Germinal center (tissue), 1 donor: ENCODE results near the gene ATG4A.

ENCODE experiments used
- DNase-seq: peaks from one replicate; pipeline ENCODE4 v3.0.0; 2012; ENCODE audit warnings: mixed read lengths, low spot score

ATG4A gene

GRCh38 chrX:108091264-108091877 lies at the start of gene ATG4A, which contains the start of gene PSMD10:
Gene ATG4A, plus strand, starts transcription at chrX:108091778. Its CDS starts 49 bp downstream, at chrX:108091827.
Gene PSMD10, minus strand, starts transcription at chrX:108091542. Its CDS starts 22 bp downstream, at chrX:108091520.
- peak; percentile 79 for DNase-seq

GRCh38 chrX:108044554-108045256 lies 46.9 kb upstream of the ATG4A start, which contains the start of gene VSIG1:
Gene VSIG1, plus strand, starts transcription at chrX:108045065. Its CDS starts 66 bp downstream, at chrX:108045131.
- no peak for DNase-seq

GRCh38 chrX:108049649-108050048 lies 41.9 kb upstream of the ATG4A start:
- DNase-seq: no peak

- DNase-seq: no peak
These were observed 38.4 kb upstream of the ATG4A start for GRCh38 chrX:108053218-108053617.

GRCh38 chrX:108055546-108055945 lies 36.0 kb upstream of the ATG4A start:
- DNase-seq: no peak

GRCh38 chrX:108059801-108060200 lies 31.8 kb upstream of the ATG4A start:
- no peak for DNase-seq

- DNase-seq: no peak
These were observed 27.6 kb upstream of the ATG4A start for GRCh38 chrX:108064001-108064400.

GRCh38 chrX:108064613-108065012 lies 27.0 kb upstream of the ATG4A start:
- no peak for DNase-seq

GRCh38 chrX:108068121-108068520 lies 23.5 kb upstream of the ATG4A start:
- no peak for DNase-seq

- no peak for DNase-seq
These were observed 20.7 kb upstream of the ATG4A start for GRCh38 chrX:108070891-108071290.

- no peak for DNase-seq
These were observed 20.0 kb upstream of the ATG4A start for GRCh38 chrX:108071578-108071977.

GRCh38 chrX:108072746-108073145 lies 18.8 kb upstream of the ATG4A start:
- no peak for DNase-seq

- no peak for DNase-seq
These were observed 10.5 kb upstream of the ATG4A start for GRCh38 chrX:108081110-108081509.

- no peak for DNase-seq
These were observed 3.8 kb upstream of the ATG4A start for GRCh38 chrX:108087792-108088191.

- DNase-seq: no peak
These were observed 3.1 kb upstream of the ATG4A start for GRCh38 chrX:108088511-108088910.

GRCh38 chrX:108090491-108091263 lies 901 bp upstream of the ATG4A start:
- DNase-seq: no peak

- DNase-seq: peak; percentile 1
These were observed 307 bp downstream of the ATG4A start for GRCh38 chrX:108091878-108092291.

- DNase-seq: no peak
These were observed 5.8 kb downstream of the ATG4A start for GRCh38 chrX:108097380-108097779.

GRCh38 chrX:108105473-108105872 lies 13.9 kb downstream of the ATG4A start:
- no peak for DNase-seq

GRCh38 chrX:108114541-108114940 lies 23.0 kb downstream of the ATG4A start:
- DNase-seq: no peak

GRCh38 chrX:108117988-108118387 lies 26.4 kb downstream of the ATG4A start:
- no peak for DNase-seq

GRCh38 chrX:108121291-108121690 lies 29.7 kb downstream of the ATG4A start:
- DNase-seq: no peak

- no peak for DNase-seq
These were observed 31.2 kb downstream of the ATG4A start for GRCh38 chrX:108122748-108123147.
